ENCODE results near the gene MZT2A.
"Not testable (repeated sequence)": the region's sequence is repeated elsewhere in the genome, so short reads cannot be mapped to it uniquely, and the experiment has no call there.

The MZT2A gene

DNA sequence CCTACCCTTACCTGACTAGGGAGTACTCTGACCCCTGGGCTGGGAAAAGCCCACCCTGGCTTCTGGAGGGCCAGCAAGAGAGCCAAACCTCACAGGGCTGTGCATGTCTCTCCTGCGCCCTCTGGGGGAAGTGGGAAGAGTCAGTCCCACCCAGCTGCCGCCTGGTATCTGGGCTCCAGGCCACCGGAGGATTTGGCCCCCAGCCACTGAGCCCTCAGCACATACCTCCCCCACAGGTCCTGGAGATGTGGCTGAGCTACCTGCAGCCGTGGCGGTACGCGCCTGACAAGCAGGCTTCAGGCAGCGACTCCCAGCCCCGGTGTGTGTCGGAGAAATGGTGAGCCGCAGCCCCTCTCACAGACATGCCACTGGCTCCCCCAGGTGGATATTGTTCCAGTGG is 24.4 kb upstream of the MZT2A start:
- TF ChIP-seq, protein P1, sequence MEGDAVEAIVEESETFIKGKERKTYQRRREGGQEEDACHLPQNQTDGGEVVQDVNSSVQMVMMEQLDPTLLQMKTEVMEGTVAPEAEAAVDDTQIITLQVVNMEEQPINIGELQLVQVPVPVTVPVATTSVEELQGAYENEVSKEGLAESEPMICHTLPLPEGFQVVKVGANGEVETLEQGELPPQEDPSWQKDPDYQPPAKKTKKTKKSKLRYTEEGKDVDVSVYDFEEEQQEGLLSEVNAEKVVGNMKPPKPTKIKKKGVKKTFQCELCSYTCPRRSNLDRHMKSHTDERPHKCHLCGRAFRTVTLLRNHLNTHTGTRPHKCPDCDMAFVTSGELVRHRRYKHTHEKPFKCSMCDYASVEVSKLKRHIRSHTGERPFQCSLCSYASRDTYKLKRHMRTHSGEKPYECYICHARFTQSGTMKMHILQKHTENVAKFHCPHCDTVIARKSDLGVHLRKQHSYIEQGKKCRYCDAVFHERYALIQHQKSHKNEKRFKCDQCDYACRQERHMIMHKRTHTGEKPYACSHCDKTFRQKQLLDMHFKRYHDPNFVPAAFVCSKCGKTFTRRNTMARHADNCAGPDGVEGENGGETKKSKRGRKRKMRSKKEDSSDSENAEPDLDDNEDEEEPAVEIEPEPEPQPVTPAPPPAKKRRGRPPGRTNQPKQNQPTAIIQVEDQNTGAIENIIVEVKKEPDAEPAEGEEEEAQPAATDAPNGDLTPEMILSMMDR (IDR thresholded peaks at IDR 0.05; ENCODE audit: control insufficient read depth, insufficient read depth, low read depth, low read length, missing control alignments), result peak; percentile 31
- H3K4me3 ChIP-seq (ENCODE audit: control insufficient read depth, low read depth, low read length); DNase-seq (ENCODE audit: low read depth): not testable (repeated sequence)

DNA sequence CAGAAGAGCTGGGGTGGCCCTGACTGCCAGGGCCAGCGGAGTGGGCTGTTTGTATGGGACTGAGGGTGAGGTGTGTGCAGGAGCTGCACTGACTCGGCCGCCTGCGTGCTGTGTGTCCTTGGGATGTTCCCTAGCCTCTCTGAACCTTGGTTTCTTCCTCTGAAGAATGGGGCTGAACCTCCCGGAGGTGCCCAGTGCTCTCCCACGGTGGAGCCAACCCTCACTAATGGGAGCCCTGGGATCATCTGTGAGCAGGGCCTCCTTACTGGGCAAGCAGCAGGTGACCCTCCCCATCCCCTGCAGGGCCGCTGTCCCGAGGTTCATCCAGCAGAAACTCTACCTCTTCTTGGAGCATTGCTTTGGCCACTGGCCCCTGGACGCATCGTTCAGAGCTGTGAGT is 23.8 kb upstream of the MZT2A start:
- TF ChIP-seq, protein P1 (IDR thresholded peaks at IDR 0.05; ENCODE audit: control insufficient read depth, insufficient read depth, low read depth, low read length, missing control alignments), result no peak
- H3K4me3 ChIP-seq (ENCODE audit: control insufficient read depth, low read depth, low read length), result no peak overlapping the region
- no peak for DNase-seq (ENCODE audit: low read depth)

DNA sequence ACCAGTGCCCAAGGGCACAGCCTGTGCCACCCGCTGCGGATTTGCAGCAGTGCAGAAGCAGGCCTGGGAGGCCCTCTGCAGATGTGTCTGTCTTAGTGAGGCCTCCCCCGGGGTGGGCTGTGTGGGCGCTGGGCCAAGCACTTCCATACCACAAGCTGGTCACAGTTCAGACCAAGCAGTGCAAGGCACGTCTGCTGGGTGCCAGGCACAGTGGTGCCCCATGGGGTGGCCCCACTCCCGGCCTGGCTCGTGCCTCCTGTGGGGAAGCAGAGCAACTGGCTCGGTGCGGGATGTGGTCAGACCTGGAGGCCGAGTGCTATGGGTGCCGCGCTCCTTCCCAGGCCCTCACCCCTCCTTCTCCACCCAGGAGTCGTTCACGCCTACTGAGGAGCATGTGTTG is 23.0 kb upstream of the MZT2A start:
- not testable (repeated sequence) for H3K4me3 ChIP-seq (ENCODE audit: control insufficient read depth, low read depth, low read length); DNase-seq (ENCODE audit: low read depth)

DNA sequence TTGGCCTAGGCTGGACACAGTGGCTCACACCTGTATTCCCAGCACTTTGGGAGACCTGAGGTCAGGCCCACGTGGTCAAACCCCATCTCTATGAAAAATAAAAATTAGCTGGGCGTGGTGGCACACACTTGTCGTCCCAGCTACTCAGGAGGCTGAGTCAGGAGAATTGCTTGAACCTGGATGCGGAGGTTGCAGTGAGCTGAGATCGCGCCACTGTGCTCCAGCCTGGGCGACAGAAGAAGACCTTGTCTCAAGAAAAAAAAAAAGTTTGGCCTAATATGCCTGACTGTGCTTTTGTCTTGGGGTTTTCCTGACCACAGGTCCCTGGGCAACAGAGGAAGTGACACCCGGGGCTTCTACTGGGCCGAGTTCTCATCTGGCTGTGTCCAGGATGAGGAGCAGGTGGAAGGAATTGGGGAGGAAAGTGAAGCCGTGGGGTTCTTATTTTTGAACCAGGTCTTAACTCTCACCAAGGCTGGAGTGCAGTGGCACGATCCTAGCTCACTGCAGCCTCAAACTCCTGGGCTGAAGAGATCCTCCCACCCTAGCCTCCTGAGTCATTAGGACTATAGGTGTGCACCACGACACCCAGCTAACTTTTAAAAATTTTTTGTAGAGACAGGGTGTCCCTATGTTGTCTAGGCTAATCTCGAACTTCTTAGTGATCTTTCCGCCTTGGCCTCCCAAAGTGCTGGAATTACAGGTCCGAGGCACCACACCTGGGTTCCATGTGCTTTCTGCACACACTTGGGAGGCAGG is 22.4 kb upstream of the MZT2A start:
- not testable (repeated sequence) for H3K4me3 ChIP-seq (ENCODE audit: control insufficient read depth, low read depth, low read length); DNase-seq (ENCODE audit: low read depth)

DNA sequence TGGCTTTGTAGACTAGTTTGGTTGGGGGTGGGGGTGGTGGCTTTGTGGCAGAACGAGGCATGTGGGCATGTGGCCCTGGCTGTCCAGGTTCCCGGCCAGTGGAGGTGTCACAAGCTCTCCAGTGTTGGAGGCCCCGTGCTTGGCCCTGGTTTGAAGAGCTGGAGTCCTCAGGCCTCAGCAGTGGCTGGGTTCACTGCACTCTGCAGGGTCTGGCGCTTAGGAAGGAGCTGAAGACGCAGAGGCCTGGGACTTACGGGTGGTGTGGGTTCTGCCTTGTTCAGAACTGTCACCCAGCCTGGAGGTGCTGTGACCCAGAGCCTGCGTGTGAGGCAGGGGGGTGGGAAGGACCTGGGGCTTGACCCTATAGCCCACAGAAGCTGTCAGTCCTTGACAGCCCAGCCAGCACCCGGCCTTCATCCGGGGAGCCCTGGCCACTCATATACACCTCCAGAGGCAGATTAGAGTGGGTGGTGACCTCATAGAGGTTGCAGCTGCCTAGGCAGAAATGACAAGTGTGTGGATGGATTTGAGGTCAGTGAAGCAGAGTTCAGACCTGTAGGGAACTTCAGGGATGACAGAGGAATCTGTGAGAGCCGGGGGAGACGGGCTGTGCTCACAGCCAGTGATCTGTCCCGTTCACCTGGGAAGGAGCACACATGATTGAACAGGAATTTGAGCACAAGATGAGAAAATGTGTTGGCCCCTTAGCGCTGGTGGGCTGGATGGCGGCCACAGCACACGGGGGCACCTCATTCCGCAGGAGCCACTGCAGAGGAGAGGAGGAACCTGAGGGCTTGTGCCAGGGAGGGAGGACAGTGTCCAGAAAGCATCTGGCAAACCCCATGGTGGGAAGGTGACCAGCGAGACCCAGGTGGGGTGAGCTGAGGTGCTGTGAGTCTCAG is 20.0 kb upstream of the MZT2A start:
- DNase-seq (ENCODE audit: low read depth); H3K4me3 ChIP-seq (ENCODE audit: control insufficient read depth, low read depth, low read length): not testable (repeated sequence)

DNA sequence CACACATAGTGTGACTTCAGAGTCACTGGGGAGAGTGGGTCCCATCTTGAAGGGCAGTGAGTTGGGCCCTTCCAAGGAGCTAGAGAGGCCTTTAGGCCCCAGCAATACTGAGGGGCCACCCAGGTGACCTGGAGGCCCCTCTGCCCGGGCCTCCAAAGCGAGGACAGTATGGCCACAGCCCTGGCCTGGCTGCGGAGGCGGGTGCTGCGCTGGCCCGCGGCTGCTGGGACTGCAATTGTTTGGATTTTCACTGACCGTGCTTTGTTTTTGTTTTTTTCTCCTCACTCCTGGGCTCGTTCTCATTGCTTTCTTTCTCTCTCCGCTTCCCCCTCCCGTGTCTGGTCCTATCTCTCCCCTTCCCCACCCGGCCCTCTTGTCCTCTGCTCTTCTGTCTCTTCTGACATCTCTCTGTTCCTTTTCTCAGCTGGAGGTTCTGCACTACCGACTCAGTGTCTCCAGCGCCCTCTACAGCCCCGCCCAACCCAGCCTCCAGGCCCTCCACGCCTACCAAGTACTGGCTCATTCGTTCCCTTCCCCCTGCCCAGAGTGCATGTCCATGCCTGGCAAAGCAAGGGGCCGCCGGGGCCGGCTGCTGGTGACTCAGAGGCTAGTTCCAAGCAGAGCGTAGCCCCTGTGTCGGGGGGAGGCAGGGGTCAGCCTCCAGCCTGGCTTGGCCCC is 19.2 kb upstream of the MZT2A start:
- not testable (repeated sequence) for H3K4me3 ChIP-seq (ENCODE audit: control insufficient read depth, low read depth, low read length); DNase-seq (ENCODE audit: low read depth)
- TF ChIP-seq, protein P1 (IDR thresholded peaks at IDR 0.05; ENCODE audit: control insufficient read depth, insufficient read depth, low read depth, low read length, missing control alignments), result peak; percentile 4

DNA sequence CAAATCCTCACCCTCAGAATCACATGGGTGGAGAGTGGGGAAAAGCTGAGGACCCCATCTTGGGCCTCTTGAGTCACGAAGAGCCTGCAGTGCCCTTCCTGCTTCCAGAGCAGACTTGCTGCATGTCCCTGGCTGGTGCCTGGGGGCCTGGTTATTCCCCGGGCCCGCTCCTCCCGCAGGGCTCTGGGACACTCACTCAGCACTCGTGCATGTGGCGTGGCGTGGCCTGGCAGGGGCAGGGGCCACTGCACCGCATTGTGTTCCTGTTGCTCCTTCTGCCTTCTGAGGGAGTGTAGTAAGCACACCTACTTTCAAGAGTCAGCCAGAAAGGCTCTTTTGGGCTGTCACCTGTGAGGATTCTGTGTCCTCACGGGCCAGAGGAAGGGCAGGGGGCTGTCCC is 17.4 kb upstream of the MZT2A start:
- no peak overlapping the region for H3K4me3 ChIP-seq (ENCODE audit: control insufficient read depth, low read depth, low read length)
- TF ChIP-seq, protein P1 (IDR thresholded peaks at IDR 0.05; ENCODE audit: control insufficient read depth, insufficient read depth, low read depth, low read length, missing control alignments), result no peak
- DNase-seq (ENCODE audit: low read depth), result no peak

DNA sequence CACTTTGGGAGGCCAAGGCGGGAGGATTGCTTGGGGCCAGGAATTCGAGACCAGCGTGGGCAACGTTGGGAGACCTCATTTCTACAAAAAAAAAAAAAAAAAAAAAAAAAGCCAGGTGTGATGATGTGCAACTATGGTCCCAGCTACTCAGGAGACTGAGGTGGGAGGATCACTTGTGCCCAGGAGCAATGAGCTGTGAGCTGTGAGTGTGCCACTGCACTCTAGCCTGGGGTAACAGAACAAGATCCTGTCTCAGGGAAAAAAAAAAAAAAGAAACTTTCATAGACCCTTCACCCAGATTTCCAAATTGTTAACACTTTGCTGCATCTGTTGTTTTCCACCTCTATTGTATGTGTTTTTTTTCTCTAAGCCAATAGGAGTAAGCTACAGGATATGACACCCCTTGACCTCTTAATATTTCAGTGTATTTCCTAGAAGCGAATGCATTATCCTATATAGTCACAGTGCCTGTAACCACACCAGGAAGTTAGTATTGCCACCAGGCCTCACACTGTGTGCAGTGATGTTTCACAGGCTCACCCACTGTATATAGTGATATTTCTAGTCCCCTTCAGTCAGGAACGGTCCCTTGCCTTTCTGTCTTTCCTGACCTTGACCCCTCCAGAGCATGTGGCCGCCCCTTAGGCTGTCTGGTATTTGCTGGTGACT is 12.0 kb upstream of the MZT2A start:
- H3K4me3 ChIP-seq (ENCODE audit: control insufficient read depth, low read depth, low read length); DNase-seq (ENCODE audit: low read depth): not testable (repeated sequence)

DNA sequence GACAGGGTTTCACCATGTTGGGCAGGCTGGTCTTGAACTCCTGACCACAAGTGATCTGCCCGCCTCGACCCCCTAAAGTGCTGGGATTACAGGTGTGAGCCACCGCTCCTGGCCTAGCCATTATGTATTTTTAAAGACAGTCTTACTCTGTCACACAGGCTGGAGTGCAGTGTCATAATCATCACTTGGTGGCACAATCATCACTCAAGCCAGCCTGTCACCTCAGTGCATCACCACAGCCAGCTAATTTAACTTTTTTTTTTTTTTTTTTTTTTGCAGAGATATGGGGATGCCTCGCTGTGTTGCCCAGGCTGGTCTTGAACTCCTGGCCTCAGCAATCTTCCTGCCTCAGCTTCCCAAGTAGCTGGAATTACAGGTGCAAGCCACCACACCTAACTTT is 11.4 kb upstream of the MZT2A start:
- H3K4me3 ChIP-seq (ENCODE audit: control insufficient read depth, low read depth, low read length); DNase-seq (ENCODE audit: low read depth): not testable (repeated sequence)

DNA sequence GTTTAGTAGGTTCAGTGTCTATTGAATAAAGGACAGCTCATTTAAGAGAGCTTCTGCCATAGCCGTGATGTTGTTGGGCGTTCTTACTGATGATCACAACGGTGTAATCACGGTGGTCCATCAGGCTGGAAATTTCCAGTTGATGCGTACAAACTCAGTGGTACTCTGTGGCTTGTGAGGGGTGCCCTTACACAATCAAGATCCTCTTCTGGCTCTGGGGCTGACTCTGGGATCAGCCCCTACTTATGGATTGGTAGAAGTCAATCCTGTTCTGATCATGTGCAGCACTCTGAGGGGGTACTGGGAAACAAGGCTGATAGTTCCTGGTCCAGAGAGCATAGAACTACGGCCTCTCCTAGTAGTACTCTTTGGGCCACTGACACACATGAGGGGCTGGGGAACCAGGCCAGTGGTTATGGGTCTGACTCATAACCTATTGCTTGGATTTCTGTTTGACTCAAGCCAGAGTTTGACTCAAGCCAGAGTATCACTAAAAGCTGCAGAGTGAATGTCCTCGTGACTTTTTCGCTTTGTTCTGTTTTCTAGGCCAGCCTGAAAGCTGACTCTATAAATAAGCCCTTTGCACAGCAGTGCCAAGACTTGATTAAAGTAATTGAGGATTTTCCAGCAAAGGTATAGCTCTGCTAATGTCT is 6.2 kb upstream of the MZT2A start:
- not testable (repeated sequence) for H3K4me3 ChIP-seq (ENCODE audit: control insufficient read depth, low read depth, low read length)
- peak; percentile 35 for DNase-seq (ENCODE audit: low read depth)

DNA sequence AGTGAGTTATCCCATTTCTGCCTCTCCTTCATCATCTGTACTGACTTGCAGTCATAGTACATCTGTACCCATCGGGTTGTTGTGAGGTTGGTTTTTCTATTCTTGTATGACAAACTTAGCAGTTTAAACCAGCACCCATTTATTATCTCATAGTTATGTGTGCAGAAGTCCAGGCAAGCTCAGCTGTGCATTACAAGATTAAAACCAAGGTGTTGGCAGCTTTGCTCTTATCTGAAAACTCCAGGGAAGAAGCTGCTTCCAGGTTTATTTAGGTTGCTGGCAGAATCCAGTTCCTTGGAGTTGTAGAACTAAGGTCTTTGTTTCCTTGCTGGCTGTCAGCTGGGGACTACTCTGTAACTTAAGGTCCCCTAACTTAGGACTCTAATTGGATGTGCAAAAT is 3.3 kb upstream of the MZT2A start:
- not testable (repeated sequence) for H3K4me3 ChIP-seq (ENCODE audit: control insufficient read depth, low read depth, low read length); DNase-seq (ENCODE audit: low read depth)
